Ovary (tissue), 9 donors: ENCODE results near the gene ATG2A. TPM values are rescaled to one million over a fixed set of nuclear protein-coding genes. Genes with fewer than 3 reads are reported as not detected.
A peak's percentile ranks its signal among the peaks of the same experiment; 100 is the strongest.

Source experiments
- DNase-seq, 5 donors: peaks; one replicate each; pipeline ENCODE4 v3.0.0-alpha.2; 2019 to 2020
- H3K27ac ChIP-seq, 2 donors: fragments of 200-600 bp; one replicate each; pipeline versions ENCODE4 v1.5.1 to v1.8.0; 2019 to 2022
- H3K27me3 ChIP-seq: fragments of 200-600 bp; one replicate; pipeline ENCODE4 v1.8.0; 2022
- H3K36me3 ChIP-seq: fragments of 200-600 bp; sonication (generic); one replicate; pipeline ENCODE4 v1.5.1; 2019
- H3K4me1 ChIP-seq: one replicate; pipeline ENCODE4 v1.8.1; 2013; ENCODE audit warnings: mild to moderate bottlenecking, moderate library complexity; ENCODE audit not compliant: insufficient read depth
- H3K4me3 ChIP-seq: fragments of 200-600 bp; sonication (generic); one replicate; pipeline ENCODE4 v1.5.1; 2017
- H3K9me3 ChIP-seq, 2 donors: fragments of 200-600 bp in 1 of 2; sonication (generic) in 1 of 2; one replicate each; pipeline versions ENCODE4 v1.5.1 to v1.8.1; 2013 to 2019; ENCODE audit warnings: mild to moderate bottlenecking in 1 of 2, moderate library complexity in 1 of 2
- CTCF ChIP-seq, 3 donors: fragments of 450-650 bp in 2 of 3; fragments of 200-600 bp in 1 of 3; IDR thresholded peaks; one replicate each; pipeline versions ENCODE4 v1.5.1 to v1.8.0; 2016 to 2022; ENCODE audit warnings: antibody characterized with exemption in 3 of 3, mild to moderate bottlenecking in 1 of 3
- EP300 ChIP-seq: sonication (generic); formaldehyde crosslinking; IDR thresholded peaks from one replicate; pipeline ENCODE4 v1.6.1; 2017; ENCODE audit warnings: antibody characterized with exemption
- POLR2A ChIP-seq: fragments of 450-650 bp; IDR thresholded peaks from one replicate; pipeline ENCODE4 v1.6.1; 2017; ENCODE audit warnings: antibody characterized with exemption, mild to moderate bottlenecking, moderate library complexity
- WGBS, 3 donors: extraction: QIAGEN DNeasy Blood & Tissue Kit in 1 of 3; methylation state at CpG; one replicate each; pipeline versions ENCODE4 v1.1.5 to v1.1.7; 2013 to 2017; 5-methylcytosine and 5-hydroxymethylcytosine counted together
- intact Hi-C, 4 donors: fragments of 100-400 bp; cut with DNase I; formaldehyde crosslinking; loops; one replicate each; pipeline versions ENCODE4 v1.11.0 to v1.15.1; 2022 to 2023
- polyA plus RNA-seq, 2 donors: library from polyadenylated mRNA; stranded (reverse); fragments of 200-250 nt in 1 of 2; fragments of 350-450 nt in 1 of 2; fragmentation: Illumina TruSeq in 1 of 2; extraction: RNeasy Lipid Tissue Mini Kit (QIAGEN cat#74804) in 1 of 2; gene quantifications; one replicate each; pipeline ENCODE4 v1.2.3, GENCODE V29; 2013 to 2014
- total RNA-seq, 7 donors: library from RNA; depleted of rRNA in 2 of 7; stranded (reverse); fragments of >200 nt in 2 of 7; fragmentation: NEBNext Ultra II Directional in 3 of 7; extraction: Animal tissue kit (Norgen Biotek cat#: 25700) in 3 of 7; gene quantifications; one replicate each; pipeline versions ENCODE4 v1.1.0 to v1.2.4, GENCODE V29; 2016 to 2023
- donor health status: DM: no; HTN: no; CAD: no; lungs with moderate emphysema.
- donor health status: DM: no; HTN: no; CAD: no.
- donor health status: Bipolar disorder and iron deficiency.
- donor health status: DM: yes; HTN: yes; CAD: no.
- donor health status: DM: no; HTN: no; CAD: no.
- donor health status: DM: yes; HTN: yes; CAD: no.

ATG2A gene
- total and polyA plus RNA-seq, 9 donors: 2.2 to 40.1 (median 27.8) TPM

- intact Hi-C loops: no loop called here
- Histone ChIP-seq H3K36me3 (no peaks in the 10 kb centered on the region), H3K4me1 (peaks cover 23% of the 10 kb centered on the region), H3K27me3 (no peaks in the 10 kb centered on the region), H3K27ac (peak overlapping the region in 1 of 2 donors; percentile 62), H3K4me3 (no peak overlapping the region), H3K9me3 (no peaks in the 10 kb centered on the region)
- DNase-seq: no peak
- TF ChIP-seq POLR2A (no peak), CTCF (IDR thresholded peaks at IDR 0.05) (no peak), EP300 (no peak)
- 45 to 69% (median 67%) methylated on average over 3 to 9 of the region's 9 CpGs for WGBS, 3 donors
Observed at GRCh38 chr11:64869571-64870175, 47.3 kb downstream of the ATG2A start.

DNA sequence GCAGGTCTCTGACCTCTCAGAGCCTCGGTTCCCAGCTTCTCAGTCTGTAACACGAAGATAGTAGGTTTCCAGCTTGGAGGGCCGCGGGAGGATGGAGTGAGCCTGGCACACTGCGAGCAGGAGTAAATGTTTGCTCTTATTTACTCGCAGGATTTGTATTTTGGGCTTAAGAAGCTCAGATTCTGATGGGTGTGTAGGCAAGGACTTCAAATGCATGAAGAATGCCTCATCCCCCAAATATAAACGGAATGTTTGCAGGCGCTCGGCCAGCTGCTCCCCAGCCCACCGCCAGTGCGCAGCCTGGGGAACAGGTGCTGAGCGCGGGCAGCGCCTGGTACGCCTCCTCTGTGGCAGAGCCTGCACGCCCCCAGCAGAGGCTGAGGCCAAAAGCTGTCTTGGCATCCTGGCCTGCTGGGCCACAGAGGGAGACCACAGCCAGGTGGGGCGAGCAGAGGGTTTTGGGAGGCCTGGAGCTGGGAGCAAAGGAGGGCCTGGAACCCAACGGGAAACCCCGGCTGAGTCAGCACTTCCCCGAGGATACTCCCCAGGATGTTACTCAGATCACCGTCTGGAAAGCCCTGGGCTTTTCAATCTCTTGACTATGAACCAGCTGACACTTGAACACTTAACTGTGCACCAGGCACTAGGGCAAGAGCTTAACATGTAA is 48.0 kb downstream of the ATG2A start:
- no peak overlapping the region for H3K4me3 ChIP-seq
- intact Hi-C loops: no loop called here
- H3K4me1 ChIP-seq: peaks cover 29% of the 10 kb centered on the region
- peak; percentile 51 to 71 (median 55) for DNase-seq
- 4 to 14% (median 10%) methylated on average over 21 of the region's 21 CpGs for WGBS, 3 donors
- H3K9me3 ChIP-seq: no peaks in the 10 kb centered on the region
- peak overlapping the region; percentile 11 to 62 for H3K27ac ChIP-seq
- TF ChIP-seq POLR2A: no peak
- TF ChIP-seq CTCF (IDR thresholded peaks at IDR 0.05): no peak
- no peak for TF ChIP-seq EP300
- no peaks in the 10 kb centered on the region for H3K36me3 ChIP-seq
- no peaks in the 10 kb centered on the region for H3K27me3 ChIP-seq

GRCh38 chr11:64867748-64868462 is 49.1 kb downstream of the ATG2A start:
- WGBS, 3 donors: 72 to 82% (median 78%) methylated on average over 28 of the region's 28 CpGs
- peak overlapping the region in 1 of 2 donors; percentile 11 for H3K27ac ChIP-seq
- no peak overlapping the region for H3K4me3 ChIP-seq
- intact Hi-C loops: no loop called here
- peaks cover 40% of the 10 kb centered on the region for H3K4me1 ChIP-seq
- no peaks in the 10 kb centered on the region for H3K36me3 ChIP-seq
- no peaks in the 10 kb centered on the region for H3K27me3 ChIP-seq
- TF ChIP-seq CTCF (IDR thresholded peaks at IDR 0.05) (no peak), POLR2A (no peak), EP300 (no peak)
- DNase-seq: no peak
- H3K9me3 ChIP-seq: no peaks in the 10 kb centered on the region

DNA sequence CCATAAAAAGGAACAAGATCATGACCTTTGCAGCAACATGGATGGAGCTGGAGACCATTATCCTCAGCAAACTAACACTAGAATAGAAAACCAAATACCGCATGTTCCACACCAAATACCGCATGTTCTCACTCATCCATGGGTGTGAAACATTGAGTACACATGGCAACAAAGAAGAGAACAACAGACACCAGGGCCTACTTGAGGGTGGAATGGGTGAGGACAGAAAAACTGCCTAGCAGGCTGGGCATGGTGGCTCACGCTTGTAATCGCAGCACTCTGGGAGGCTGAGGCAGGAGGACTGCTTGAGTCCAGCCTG is 50.9 kb downstream of the ATG2A start:
- H3K36me3 ChIP-seq: no peaks in the 10 kb centered on the region
- DNase-seq: no peak
- peak overlapping the region in 1 of 2 donors; percentile 82 for H3K27ac ChIP-seq
- H3K9me3 ChIP-seq: no peaks in the 10 kb centered on the region
- TF ChIP-seq EP300 (no peak), POLR2A (no peak), CTCF (IDR thresholded peaks at IDR 0.05) (no peak)
- H3K4me1 ChIP-seq: peaks cover 45% of the 10 kb centered on the region
- H3K27me3 ChIP-seq: no peaks in the 10 kb centered on the region
- WGBS, 3 donors: 97% methylated on average over 4 of the region's 4 CpGs
- intact Hi-C loops: no loop called here
- H3K4me3 ChIP-seq: no peak overlapping the region
